Embryonic facial prominence (tissue), 1 donor: ENCODE results near the gene CHST12.
"Not testable (repeated sequence)": the region's sequence is repeated elsewhere in the genome, so short reads cannot be mapped to it uniquely, and the experiment has no call there.

Experiments used
- DNase-seq: peaks from one replicate; pipeline ENCODE4 v3.0.0-alpha.2; 2016; ENCODE audit errors: extremely low spot score

The CHST12 gene

GRCh38 chr7:2378125-2378524, 25.3 kb upstream of the CHST12 start:
- DNase-seq = not testable (repeated sequence)

- no peak for DNase-seq
Observed at GRCh38 chr7:2379161-2379560, 24.2 kb upstream of the CHST12 start.

GRCh38 chr7:2379821-2380450, 23.5 kb upstream of the CHST12 start:
- DNase-seq = no peak

GRCh38 chr7:2380461-2380860, 22.9 kb upstream of the CHST12 start:
- DNase-seq = no peak

GRCh38 chr7:2381227-2381626, 22.2 kb upstream of the CHST12 start:
- no peak for DNase-seq

GRCh38 chr7:2381881-2382509, 21.4 kb upstream of the CHST12 start:
- DNase-seq = no peak

GRCh38 chr7:2383543-2384274, 19.7 kb upstream of the CHST12 start:
- no peak for DNase-seq

GRCh38 chr7:2384354-2385243, 18.8 kb upstream of the CHST12 start:
- DNase-seq = no peak

GRCh38 chr7:2386122-2386521, 17.3 kb upstream of the CHST12 start:
- not testable (repeated sequence) for DNase-seq

GRCh38 chr7:2386964-2387669, 16.3 kb upstream of the CHST12 start:
- no peak for DNase-seq

- no peak for DNase-seq
Observed at GRCh38 chr7:2387897-2388636, 15.3 kb upstream of the CHST12 start.

GRCh38 chr7:2388637-2388954, 14.8 kb upstream of the CHST12 start:
- DNase-seq = no peak

GRCh38 chr7:2390020-2390816, 13.2 kb upstream of the CHST12 start:
- DNase-seq = not testable (repeated sequence)

GRCh38 chr7:2393706-2394105, 9.7 kb upstream of the CHST12 start:
- no peak for DNase-seq

GRCh38 chr7:2394566-2395082, 8.8 kb upstream of the CHST12 start:
- DNase-seq = no peak

GRCh38 chr7:2398506-2398905, 4.9 kb upstream of the CHST12 start:
- no peak for DNase-seq

GRCh38 chr7:2399848-2400587, 3.4 kb upstream of the CHST12 start:
- DNase-seq = peak; percentile 36

GRCh38 chr7:2402687-2403013, 761 bp upstream of the CHST12 start:
- no peak for DNase-seq
